HG02642 (cell line): ENCODE data around the gene HMOX2.

Experiments used
- ATAC-seq: cut with Tn5 transposase; IDR thresholded peaks from one replicate; pipeline ENCODE4 v1.9.1; 2021; ENCODE audit warnings: mild to moderate bottlenecking; ENCODE audit not compliant: unreplicated experiment, poor library complexity

Gene HMOX2

DNA sequence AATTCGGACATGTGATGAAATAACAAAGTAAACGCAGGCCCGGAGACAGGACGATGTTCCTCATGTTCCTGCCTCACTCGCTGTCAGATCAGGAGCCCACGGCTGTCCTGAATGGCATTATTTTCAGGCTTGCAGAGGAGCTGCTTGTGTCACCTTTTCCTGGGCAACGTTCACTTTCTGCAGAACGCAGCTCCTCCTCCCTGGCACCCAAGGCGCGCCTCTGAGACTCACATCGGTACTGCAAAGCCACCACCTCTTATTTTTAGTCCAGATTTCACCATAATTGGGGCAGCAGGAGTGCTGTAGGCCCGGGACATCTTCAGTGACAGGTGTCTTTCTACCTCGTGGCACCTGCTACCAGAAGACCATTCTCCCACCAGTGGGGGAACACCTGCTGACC is 71.9 kb downstream of the HMOX2 start:
- no peak for ATAC-seq

DNA sequence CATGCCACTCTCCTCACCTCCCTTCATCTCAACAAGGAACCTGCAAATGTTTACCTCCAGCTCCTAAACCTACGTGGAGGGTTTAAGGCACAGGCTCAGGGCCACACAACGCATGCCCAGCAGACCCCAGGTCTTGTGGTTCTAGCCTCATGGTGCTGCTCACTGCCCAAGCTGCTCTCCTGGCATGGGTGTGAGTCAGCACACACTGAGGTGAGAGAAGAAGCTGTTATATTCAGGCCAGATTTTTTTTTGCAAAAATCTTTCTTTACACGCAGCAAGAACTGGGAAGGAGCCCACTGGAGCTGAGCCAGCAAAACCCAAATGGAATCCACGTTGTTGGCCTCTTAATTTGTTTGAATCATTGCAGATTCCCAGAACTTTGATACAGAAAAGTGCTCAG is 74.4 kb downstream of the HMOX2 start:
- no peak for ATAC-seq

DNA sequence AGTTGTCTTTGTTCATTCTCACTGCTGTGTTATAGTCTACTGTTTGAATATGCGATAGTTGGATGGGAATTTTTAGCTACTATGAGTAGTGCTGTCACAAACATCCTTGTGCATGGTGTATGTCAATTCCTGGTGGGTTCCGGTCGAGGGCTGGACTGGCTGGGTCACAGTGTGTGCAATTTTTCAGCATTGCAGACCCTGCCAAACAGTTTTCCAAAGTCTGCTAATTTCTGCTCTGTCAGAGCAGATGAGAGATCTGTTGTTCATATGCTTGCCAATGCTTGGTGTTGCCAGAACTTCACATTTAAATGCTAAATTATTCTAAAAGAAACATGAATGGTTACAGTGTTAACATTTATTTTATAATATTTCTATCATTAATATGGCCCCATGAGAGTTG is 76.3 kb downstream of the HMOX2 start:
- ATAC-seq = no peak

DNA sequence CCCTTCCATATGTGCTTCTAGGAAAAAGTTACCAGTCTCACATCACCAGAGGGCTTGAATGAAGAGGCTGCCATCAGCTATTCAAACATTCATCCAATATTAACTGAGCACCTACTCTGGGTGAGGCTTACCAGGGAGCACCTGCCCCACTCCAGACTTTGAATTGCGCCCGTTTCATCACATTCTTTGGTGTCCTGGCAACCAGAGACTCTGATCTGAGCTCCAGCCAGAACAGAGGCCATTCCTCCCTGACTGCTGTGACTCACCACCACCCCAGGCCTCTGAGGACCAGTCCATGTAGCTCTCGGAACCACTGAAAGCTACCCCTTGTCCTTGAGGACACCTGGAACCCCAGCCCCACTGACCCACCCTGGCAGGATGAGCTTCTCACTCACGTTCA is 79.9 kb downstream of the HMOX2 start, which contains the start of gene C16orf96:
C16orf96 (plus strand) TSS at position 229 of the 400 bp plus-strand sequence; CDS start at position 379, 150 bp downstream.
- ATAC-seq = no peak

DNA sequence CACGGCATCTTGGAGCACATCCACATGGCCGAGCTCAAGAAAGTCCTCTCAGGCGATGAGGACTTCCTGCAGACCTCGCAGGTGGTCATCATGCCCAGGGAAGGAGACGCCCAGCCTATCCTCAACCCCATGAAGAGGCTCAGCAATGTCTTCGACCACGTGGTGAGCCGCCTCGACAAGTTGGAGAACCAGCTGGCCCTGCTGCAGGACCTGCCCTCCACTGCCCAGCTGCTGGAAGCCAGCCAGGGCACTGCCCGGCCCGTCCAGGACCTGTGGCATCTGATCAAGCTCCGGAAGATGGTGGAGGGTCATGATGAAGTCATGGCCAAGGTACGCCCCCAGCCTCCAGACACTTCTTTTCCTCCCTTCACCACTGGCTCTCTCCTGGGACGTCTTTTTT is 80.4 kb downstream of the HMOX2 start:
- no peak for ATAC-seq

DNA sequence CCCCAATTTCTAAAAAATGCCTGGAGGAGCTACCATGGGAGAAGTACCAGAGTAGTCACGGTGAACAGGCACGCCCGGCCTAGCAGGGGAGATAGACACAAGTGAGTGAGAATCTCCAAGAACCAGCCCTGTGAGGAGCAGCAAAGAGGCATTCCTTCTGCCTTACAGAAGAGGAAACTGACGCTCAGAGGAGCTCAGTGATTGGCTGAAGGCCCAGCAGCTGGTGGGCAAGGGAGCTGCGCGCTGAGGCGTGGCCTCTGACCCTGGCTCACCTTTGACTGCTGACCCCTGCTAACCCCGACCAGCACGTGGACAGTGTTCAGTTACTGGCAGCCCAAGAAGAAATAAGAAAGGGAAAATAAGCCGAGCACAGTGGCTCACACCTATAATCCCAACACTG is 81.8 kb downstream of the HMOX2 start:
- ATAC-seq = no peak
